Measurements from ENCODE around the gene RPL13A. TPM values are rescaled to one million over a fixed set of nuclear protein-coding genes. Genes with fewer than 3 reads are reported as not detected.

The RPL13A gene
- total RNA-seq, 1 experiment from 2014 or later, result 2,661 TPM

DNA sequence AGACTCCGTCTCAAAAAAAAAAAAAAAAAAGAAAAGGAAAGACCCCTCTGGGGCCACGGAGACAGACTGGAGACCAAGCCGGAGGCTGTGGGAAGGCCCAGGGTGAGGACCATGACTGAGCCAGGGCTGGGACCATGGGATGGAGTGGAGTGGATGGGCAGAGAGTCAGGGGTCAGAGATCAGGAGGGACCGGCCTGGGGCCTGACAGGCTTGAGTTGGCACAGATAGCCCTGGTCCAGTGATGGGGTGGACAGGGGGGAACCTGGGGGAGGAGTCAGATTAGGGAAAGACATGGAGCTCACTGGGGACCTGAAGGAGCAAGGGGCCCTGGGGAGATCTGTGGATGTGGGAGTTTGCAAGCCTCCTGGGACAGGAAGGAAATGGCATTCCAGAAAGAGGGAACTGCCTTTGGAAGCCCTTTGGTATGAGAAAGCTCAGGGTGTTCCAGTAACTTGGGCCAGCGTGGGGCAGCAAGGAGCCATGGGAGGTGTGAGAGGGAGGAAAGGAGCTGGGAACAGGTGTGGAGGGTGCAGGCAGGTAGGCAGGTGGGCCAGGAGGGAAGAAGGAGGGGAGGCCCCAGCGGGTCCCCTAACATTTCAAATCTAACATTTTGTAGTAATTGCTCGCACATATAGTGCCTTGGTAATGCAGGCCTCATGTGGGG is 6.3 kb upstream of the RPL13A start:
- DNase-seq (ENCODE audit: low read depth), result no peak

DNA sequence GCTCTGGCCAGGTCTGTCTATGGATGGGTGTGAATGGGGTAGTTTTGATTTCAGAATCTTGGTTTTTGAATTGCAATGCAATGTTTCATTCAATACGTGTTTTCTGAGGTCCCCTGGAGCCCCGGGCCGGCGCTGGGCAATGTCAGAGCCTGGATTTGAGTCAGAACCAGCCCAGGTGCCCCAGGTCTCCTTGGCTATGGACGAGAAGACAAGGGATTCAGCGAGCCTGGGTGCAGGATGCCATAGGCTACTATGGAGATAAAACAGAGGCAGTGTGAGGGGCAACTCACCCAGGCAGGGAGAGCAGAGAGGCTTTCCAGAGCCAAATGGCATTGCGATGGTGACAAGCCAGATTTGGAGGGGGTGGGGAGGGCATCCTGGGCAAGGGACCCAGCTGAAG is 1.2 kb upstream of the RPL13A start:
- DNase-seq (ENCODE audit: low read depth), result no peak

- DNase-seq (ENCODE audit: low read depth), result no peak
Measured at GRCh38 chr19:49486710-49487276, 615 bp upstream of the RPL13A start.

DNA sequence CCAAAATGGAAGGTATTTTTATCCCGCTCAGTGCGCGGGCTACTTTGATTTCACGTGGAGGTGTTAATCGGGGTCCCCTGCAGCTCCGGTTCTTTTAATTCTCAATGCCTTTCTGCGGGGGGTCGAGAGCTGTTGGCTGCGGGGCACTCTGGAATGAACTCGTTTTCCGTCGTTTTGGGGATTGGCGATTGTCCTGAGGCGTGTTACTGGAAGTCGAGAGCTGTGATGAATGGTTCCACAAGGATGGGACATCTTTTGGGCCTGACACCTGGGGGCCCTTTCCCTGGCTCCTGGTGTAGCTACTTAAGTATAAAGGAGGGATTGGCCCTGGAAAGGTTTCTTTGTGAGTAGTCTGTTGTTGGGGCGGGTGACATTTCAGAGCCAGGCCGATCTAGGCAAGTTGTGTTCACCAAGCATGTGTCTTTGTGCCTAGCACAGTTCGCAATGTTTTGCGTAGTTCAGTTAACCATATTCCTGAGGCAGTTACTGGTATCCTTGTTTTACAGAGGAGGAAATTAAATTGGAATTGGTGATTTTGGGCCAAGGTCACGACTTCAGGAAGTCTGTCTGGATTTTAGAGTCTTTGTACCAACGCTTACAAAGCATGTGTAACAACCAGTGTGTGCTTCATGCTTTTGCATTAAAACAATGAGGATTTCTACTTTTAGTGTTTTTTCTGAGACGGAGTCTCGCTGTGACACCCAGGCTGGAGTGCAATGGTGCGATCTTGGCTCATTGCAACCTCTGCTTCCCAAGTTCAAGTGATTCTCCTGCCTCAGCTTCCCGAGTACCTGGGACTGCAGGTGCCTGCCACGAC is 846 bp downstream of the RPL13A start:
- no peak for DNase-seq (ENCODE audit: low read depth)

DNA sequence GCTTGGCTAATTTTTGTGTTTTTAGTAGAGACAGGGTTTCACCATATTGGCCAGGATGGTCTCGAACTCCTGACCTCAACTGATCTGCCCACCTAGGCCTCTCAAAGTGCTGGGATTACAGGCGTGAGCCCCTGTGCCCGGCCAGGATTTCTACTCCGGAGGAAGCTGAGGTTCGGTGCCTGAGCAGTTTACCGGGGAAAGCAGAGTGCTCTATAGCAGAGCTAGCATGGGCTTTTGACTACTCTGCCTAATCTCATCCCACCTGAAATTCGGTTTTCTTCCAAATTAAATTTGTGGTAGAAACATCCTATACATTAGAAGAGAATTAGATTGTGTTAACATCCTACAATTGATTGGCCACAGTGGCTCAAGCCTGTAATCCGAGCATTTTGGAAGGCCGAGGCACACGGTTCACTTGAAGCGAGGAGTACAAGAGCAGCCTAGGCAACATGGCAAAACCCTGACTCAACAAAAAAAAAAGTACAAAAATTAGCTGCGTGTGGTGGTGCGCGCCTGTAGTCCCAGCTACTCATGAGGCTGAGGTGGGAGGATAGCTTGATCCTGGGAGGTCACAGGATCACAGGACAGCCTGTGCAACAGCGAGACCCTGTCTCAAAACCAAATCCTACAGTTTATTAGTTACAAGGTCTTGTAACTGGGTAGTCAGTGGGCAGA is 1.6 kb downstream of the RPL13A start:
- DNase-seq (ENCODE audit: low read depth), result no peak

GRCh38 chr19:49489601-49490167 is 2.3 kb downstream of the RPL13A start:
- no peak for DNase-seq (ENCODE audit: low read depth)

GRCh38 chr19:49490287-49491029 is 3.0 kb downstream of the RPL13A start:
- DNase-seq (ENCODE audit: low read depth), result no peak

- DNase-seq (ENCODE audit: low read depth), result no peak
Measured at GRCh38 chr19:49491030-49491803, 3.8 kb downstream of the RPL13A start.

GRCh38 chr19:49491804-49492572 is 4.6 kb downstream of the RPL13A start:
- no peak for DNase-seq (ENCODE audit: low read depth)

GRCh38 chr19:49492573-49493405 is 5.4 kb downstream of the RPL13A start:
- peak; percentile 43 for DNase-seq (ENCODE audit: low read depth)

- no peak for DNase-seq (ENCODE audit: low read depth)
Measured at GRCh38 chr19:49496574-49497008, 9.2 kb downstream of the RPL13A start.

DNA sequence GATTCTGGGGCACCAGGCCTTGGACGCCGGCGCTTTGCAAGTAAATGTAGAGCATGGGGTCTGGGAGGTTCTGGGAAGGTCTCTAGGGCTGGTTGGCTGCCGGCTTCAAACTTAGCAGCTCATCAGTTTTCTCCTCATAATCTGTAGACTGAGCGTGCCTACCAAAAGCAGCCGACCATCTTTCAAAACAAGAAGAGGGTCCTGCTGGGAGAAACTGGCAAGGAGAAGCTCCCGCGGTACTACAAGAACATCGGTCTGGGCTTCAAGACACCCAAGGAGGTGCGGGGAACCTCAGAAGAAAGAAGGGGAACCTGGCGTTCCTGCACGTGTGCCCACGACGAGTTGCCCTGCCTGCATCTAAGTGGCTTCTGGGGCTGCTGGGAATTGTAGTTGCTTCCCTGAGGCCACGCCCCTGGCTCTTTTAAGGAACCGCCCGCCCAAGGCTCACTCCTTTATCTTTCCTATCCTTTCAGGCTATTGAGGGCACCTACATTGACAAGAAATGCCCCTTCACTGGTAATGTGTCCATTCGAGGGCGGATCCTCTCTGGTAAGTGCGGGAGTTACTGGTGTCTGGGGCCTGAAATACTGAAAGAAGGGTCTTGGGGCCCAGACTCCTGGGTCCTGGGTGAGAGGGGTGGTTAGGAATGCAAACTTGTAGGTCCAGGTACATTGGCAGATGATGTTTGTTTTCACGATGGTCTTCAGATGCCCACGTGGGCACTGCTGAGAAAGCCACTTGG is 9.8 kb downstream of the RPL13A start:
- DNase-seq (ENCODE audit: low read depth), result peak; percentile 74

- DNase-seq (ENCODE audit: low read depth), result no peak
Measured at GRCh38 chr19:49497789-49498103, 10.3 kb downstream of the RPL13A start.

GRCh38 chr19:49498475-49498874 is 11.1 kb downstream of the RPL13A start:
- DNase-seq (ENCODE audit: low read depth), result no peak

DNA sequence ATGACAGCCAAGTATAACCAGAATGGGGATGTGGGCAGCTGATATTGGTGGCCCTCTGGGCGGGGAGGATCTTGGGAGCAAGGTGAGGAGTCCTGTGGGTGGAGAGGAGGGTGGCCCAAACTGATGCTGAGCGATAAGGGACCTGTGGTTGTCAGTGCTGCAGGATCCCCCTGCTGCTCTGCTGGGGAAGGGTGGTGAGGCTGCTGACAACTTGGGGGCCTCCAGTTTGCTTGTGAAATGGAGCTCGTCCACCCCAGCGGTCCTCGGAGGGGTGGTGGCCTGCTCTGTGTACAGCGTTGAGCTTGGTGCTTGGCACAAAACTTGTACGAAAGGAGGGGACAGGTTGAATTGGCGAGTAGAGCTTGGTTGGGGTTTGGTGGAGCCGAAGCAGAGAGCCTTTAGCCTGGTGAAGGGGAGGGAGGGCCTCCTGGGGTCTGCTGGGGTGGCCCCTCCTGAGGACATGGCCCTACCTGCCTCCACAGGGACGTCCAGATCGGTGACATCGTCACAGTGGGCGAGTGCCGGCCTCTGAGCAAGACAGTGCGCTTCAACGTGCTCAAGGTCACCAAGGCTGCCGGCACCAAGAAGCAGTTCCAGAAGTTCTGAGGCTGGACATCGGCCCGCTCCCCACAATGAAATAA is 11.7 kb downstream of the RPL13A start:
- DNase-seq (ENCODE audit: low read depth), result no peak

DNA sequence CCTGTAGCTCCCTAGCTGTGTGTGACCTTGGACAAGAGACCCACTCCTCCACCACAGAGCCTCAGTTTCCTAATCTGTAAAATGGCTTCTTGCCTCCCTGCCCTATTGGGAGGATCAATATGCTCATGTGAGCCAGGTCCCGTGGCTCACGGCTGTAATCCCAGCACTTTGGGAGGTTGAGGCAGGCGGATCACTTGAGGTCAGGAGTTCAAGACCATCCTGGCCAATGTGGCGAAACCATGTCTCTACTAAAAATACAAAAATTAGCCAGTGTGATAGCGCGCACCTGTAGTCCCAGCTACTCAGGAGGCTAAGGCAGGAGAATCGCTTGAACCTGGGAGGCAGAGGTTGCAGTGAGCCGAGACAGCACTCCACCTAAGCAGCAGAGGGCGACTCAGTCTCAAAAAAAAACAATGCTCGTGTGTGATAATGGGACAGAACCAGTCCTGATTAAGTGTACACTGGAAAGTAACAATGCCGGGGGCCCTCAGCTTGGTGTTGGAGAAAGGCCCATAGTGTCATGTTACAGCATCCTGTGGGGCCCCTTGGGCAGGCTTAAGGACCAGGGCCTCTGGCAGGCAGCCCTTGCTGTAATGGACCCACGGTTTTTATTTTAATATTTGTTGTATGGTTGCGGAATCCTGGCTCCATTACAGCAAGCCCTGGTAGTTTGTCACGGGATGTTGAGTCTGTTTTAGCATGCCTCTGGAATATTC is 15.6 kb downstream of the RPL13A start:
- peak; percentile 74 for DNase-seq (ENCODE audit: low read depth)

DNA sequence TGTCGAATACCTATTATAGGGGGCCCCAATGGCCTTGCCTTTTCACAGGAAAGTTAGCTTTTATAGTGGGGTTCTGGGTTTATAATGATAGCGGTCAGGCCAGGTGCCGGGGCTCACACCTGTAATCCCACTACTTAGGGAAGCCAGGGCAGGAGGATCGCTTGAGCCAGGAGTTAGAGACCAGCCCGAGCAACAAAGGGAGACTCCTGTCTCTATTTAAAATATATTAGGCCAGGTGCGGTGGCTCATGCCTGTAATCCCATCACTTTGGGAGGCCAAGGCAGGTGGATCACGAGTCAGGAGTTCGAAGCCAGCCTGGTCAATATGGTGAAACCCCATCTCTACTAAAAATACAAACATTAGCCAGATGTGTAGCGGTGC is 16.2 kb downstream of the RPL13A start:
- no peak for DNase-seq (ENCODE audit: low read depth)
